Activated CD4-positive, alpha-beta memory T cell treated with anti-CD3 and anti-CD28 coated beads for 36 hours (primary cell): Measurements from ENCODE around the gene CNPY2. TPM values are rescaled to one million over a fixed set of nuclear protein-coding genes. Genes with fewer than 3 reads are reported as not detected.
"Not testable (repeated sequence)": the region's sequence is repeated elsewhere in the genome, so short reads cannot be mapped to it uniquely, and the experiment has no call there.

Experiments used
- CTCF ChIA-PET: fragments of 350-600 bp; sonication (Branson Sonifier 250); formaldehyde crosslinking; loops from one replicate; lab custom pipeline; 2021; ENCODE audit warnings: antibody characterized with exemption, inconsistent platforms; lab: Charles Lee
- POLR2A ChIA-PET: fragments of 350-600 bp; sonication (Branson Sonifier 250); formaldehyde crosslinking; loops from one replicate; lab custom pipeline; 2021; ENCODE audit warnings: antibody characterized with exemption; lab: Charles Lee
- DNase-seq: peaks from one replicate; pipeline ENCODE4 v3.0.0-alpha.2; 2020
- H3K27ac Mint-ChIP-seq: one replicate; pipeline ENCODE4 v1.8.0; 2021; ENCODE audit warnings: mixed read lengths
- H3K27me3 Mint-ChIP-seq: one replicate; pipeline ENCODE4 v1.8.0; 2021; ENCODE audit warnings: mixed read lengths
- H3K36me3 Mint-ChIP-seq: one replicate; pipeline ENCODE4 v1.8.0; 2021; ENCODE audit warnings: mixed read lengths
- H3K4me1 Mint-ChIP-seq: one replicate; pipeline ENCODE4 v1.8.0; 2021; ENCODE audit warnings: low read depth, mixed read lengths
- H3K4me3 Mint-ChIP-seq: one replicate; pipeline ENCODE4 v1.8.0; 2021; ENCODE audit warnings: mild to moderate bottlenecking, mixed read lengths
- H3K9me3 Mint-ChIP-seq: one replicate; pipeline ENCODE4 v1.8.0; 2021; ENCODE audit warnings: mixed read lengths
- intact Hi-C: fragments of 100-400 bp; cut with micrococcal nuclease; formaldehyde crosslinking; loops from one replicate; pipeline ENCODE4 v1.15.1; 2023
- total RNA-seq, 2 experiments: library from RNA; stranded (reverse); gene quantifications; one replicate each; pipeline ENCODE4 v1.2.3, GENCODE V29; 2021

CNPY2 gene
- total RNA-seq, 2 experiments from 2014 or later = 74.7 to 91.6 TPM

- intact Hi-C loops = loop anchor here (1.0 to 5.0 kb wide), 5 partner anchors 27 to 354 kb away; partner anchors contain the start of genes CS, PTGES3, SPRYD4 and STAT2
- peaks cover 37% of the 10 kb centered on the region for H3K4me1 Mint-ChIP-seq
- H3K4me3 Mint-ChIP-seq = peak overlapping the region; percentile 94
- peak overlapping the region; percentile 99 for H3K27ac Mint-ChIP-seq
- DNase-seq = no peak
- POLR2A ChIA-PET = interaction anchor here (1.0 to 2.5 kb wide), 7 partner anchors 16 to 116 kb away, joined by 3 to 17 read pairs (median 5); partner anchors contain the start of genes CNPY2, CS, RNF41 and STAT2
- CTCF ChIA-PET = interaction anchor here (0.6 to 3.2 kb wide), 9 partner anchors 12 to 131 kb away, joined by 3 to 13 read pairs (median 3); partner anchors contain the start of genes ANKRD52, CNPY2, RNF41 and STAT2
- H3K9me3 Mint-ChIP-seq = no peaks in the 10 kb centered on the region
- no peaks in the 10 kb centered on the region for H3K27me3 Mint-ChIP-seq
- H3K36me3 Mint-ChIP-seq = no peaks in the 10 kb centered on the region
Measured at GRCh38 chr12:56333197-56333678, 17.4 kb upstream of the CNPY2 start.

DNA sequence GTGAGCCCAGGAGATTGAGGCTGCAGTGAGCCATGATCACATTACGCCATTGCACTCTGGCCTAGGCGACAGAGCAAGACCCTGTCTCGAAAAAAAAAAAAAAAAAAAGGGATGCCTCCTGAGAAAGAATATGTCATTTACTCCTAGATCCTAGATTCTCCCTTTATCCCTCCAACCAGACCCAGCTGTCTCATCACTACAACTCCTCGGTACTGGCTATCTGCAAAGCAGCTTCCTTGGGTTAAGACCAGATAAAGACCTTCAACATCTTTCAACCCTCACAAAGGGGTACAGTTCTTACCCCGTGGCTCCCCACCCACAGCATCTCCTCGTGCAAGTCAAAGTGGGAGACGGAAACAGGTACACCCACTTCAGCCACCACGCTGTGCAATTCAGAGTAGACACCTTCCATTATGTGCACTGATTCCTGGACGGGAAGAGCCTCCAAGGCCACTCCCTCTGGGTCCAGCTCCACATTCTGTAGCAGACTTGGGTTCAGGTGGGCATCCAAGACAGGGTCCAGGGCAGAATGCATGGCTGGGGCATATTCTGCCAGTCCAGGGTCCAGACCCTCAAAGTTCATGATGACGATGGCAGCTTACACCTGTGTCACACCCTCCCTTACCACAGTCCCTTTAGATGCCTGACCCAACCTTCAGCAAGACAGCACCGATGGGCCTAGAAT, 16.9 kb upstream of the CNPY2 start:
- Mint-ChIP-seq H3K27ac (peak overlapping the region; percentile 99), H3K27me3 (no peaks in the 10 kb centered on the region), H3K36me3 (no peaks in the 10 kb centered on the region), H3K4me1 (peaks cover 31% of the 10 kb centered on the region), H3K9me3 (no peaks in the 10 kb centered on the region), H3K4me3 (peak overlapping the region; percentile 94)
- intact Hi-C loops = loop anchor here (1.0 to 5.0 kb wide), 5 partner anchors 28 to 355 kb away; partner anchors contain the start of genes CS, PTGES3, SPRYD4 and STAT2
- CTCF ChIA-PET = interaction anchor here (0.8 to 3.2 kb wide), 7 partner anchors 11 to 132 kb away, joined by 3 to 13 read pairs (median 4); partner anchors contain the start of genes ANKRD52, CNPY2 and STAT2
- no peak for DNase-seq
- POLR2A ChIA-PET = interaction anchor here (0.6 to 2.5 kb wide), 10 partner anchors 15 to 248 kb away, joined by 3 to 17 read pairs (median 5); partner anchors contain the start of genes CNPY2, CS, RNF41 and STAT2

GRCh38 chr12:56330936-56331490, 15.2 kb upstream of the CNPY2 start:
- Mint-ChIP-seq H3K27ac (no peak overlapping the region), H3K36me3 (peaks cover 5% of the 10 kb centered on the region), H3K4me3 (no peak overlapping the region), H3K9me3 (no peaks in the 10 kb centered on the region), H3K4me1 (peaks cover 21% of the 10 kb centered on the region), H3K27me3 (no peaks in the 10 kb centered on the region)
- ChIA-PET CTCF (no interaction called here), POLR2A (no interaction called here)
- intact Hi-C loops = loop anchor here (5.0 kb wide), 1 partner anchor 356 kb away; the partner anchor contains the start of gene PTGES3
- no peak for DNase-seq

GRCh38 chr12:56326533-56326932, 10.7 kb upstream of the CNPY2 start:
- H3K36me3 Mint-ChIP-seq = peaks cover 22% of the 10 kb centered on the region
- CTCF ChIA-PET = no interaction called here
- POLR2A ChIA-PET = no interaction called here

GRCh38 chr12:56326126-56326525, 10.3 kb upstream of the CNPY2 start:
- H3K36me3 Mint-ChIP-seq = peaks cover 22% of the 10 kb centered on the region
- no peak overlapping the region for H3K4me3 Mint-ChIP-seq
- H3K4me1 Mint-ChIP-seq = peaks cover 3% of the 10 kb centered on the region
- no peaks in the 10 kb centered on the region for H3K27me3 Mint-ChIP-seq
- POLR2A ChIA-PET = interaction anchor here (0.8 kb wide), 1 partner anchor 37 kb away, joined by 3 read pairs; no protein-coding TSS in a partner anchor
- no peaks in the 10 kb centered on the region for H3K9me3 Mint-ChIP-seq
- no peak for DNase-seq
- no peak overlapping the region for H3K27ac Mint-ChIP-seq
- CTCF ChIA-PET = interaction anchor here (0.9 kb wide), 1 partner anchor 33 kb away, joined by 3 read pairs; the partner anchor contains the start of gene STAT2
- intact Hi-C loops = no loop called here

More at GRCh38 chr12:56326533-56326932, 10.7 kb upstream of the CNPY2 start:
- DNase-seq = no peak
- intact Hi-C loops = no loop called here
- Mint-ChIP-seq H3K27me3 (no peaks in the 10 kb centered on the region), H3K4me1 (peaks cover 6% of the 10 kb centered on the region), H3K4me3 (no peak overlapping the region), H3K27ac (no peak overlapping the region), H3K9me3 (no peaks in the 10 kb centered on the region)

DNA sequence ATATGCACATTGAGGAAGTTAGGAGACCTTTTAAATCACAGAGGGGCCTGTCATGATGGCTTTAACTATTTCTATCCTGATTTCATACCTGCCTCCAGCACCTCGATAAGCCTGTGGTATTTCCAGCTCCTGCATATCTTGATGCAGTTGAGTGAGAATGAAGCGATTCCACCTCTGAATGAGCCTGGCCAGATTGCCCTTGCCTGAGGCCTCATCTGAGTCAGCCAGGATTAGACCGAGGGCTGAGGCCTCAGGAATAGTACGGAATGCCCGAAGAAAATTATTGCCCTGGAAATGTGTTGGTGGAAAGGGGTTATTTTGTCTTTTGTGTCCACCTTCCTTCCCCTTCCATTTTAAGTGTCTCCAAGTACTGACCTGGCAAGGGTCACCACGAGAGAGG, 8.4 kb upstream of the CNPY2 start:
- ChIA-PET POLR2A (no interaction called here), CTCF (interaction anchor here (0.6 kb wide), 1 partner anchor 9 kb away, joined by 3 read pairs; the partner anchor contains the start of gene CNPY2)
- no peak for DNase-seq
- no peaks in the 10 kb centered on the region for H3K9me3 Mint-ChIP-seq
- no peak overlapping the region for H3K27ac Mint-ChIP-seq
- no peaks in the 10 kb centered on the region for H3K4me1 Mint-ChIP-seq
- H3K27me3 Mint-ChIP-seq = no peaks in the 10 kb centered on the region
- peaks cover 25% of the 10 kb centered on the region for H3K36me3 Mint-ChIP-seq
- intact Hi-C loops = no loop called here
- no peak overlapping the region for H3K4me3 Mint-ChIP-seq

DNA sequence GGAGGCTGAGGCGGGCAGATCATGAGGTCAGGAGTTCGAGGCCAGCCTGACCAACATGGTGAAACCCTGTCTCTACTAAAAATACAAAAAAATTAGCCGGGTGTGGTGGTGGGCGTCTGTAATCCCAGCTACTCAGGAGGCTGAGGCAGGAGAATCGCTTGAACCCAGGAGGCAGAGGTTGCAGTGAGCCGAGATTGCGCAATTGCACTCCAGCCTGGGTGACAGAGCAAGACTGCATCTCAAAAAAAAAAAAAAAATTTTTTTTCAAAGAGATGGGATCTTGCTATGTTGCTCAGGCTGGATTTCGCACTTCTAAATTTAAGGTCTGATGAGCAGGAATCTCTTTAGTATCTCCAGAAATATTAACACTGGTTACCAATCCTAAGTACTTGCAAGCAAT, 5.8 kb upstream of the CNPY2 start:
- H3K4me1 Mint-ChIP-seq, intact Hi-C loops, H3K4me3 Mint-ChIP-seq, H3K9me3 Mint-ChIP-seq, H3K27me3 Mint-ChIP-seq, DNase-seq, H3K27ac Mint-ChIP-seq: not testable (repeated sequence)
- ChIA-PET CTCF (interaction anchor here (0.7 to 1.6 kb wide), 3 partner anchors 12 to 143 kb away, joined by 4 read pairs; partner anchors contain the start of gene PAN2), POLR2A (interaction anchor here (0.7 kb wide), 1 partner anchor 55 kb away, joined by 5 read pairs; the partner anchor contains the start of gene COQ10A)
- peaks cover 27% of the 10 kb centered on the region for H3K36me3 Mint-ChIP-seq

DNA sequence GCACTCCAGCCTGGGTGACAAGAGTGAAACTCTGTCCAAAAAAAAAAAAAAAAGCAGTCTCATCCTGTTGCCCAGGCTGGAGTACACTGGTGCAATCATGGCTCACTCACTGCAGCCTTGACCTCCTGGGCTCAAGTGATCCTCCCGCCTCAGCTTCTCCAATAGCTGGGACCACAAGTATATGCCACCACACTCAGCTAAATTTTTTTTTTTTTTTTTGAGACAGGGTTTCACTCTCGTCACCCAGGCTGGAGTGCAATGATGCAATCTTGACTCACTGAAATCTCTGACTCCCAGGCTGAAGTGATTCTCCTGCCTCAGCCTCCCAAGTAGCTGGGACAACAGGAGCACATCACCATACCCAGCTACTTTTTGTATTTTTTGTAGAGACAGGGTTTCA, 5.2 kb upstream of the CNPY2 start:
- Mint-ChIP-seq H3K4me3 (no peak overlapping the region), H3K27ac (peak overlapping the region; percentile 48), H3K36me3 (peaks cover 22% of the 10 kb centered on the region), H3K27me3 (no peaks in the 10 kb centered on the region), H3K9me3 (no peaks in the 10 kb centered on the region), H3K4me1 (peaks cover 5% of the 10 kb centered on the region)
- ChIA-PET CTCF (interaction anchor here (0.6 to 1.6 kb wide), 5 partner anchors 12 to 185 kb away, joined by 3 to 4 read pairs (median 4); partner anchors contain the start of gene PAN2), POLR2A (interaction anchor here (0.6 to 1.1 kb wide), 4 partner anchors 18 to 217 kb away, joined by 3 to 5 read pairs (median 4); partner anchors contain the start of genes COQ10A, IL23A and PA2G4)
- DNase-seq = peak; percentile 42
- intact Hi-C loops = no loop called here

GRCh38 chr12:56317675-56318074, 1.9 kb upstream of the CNPY2 start:
- peak; percentile 20 for DNase-seq

GRCh38 chr12:56315249-56315621, 553 bp downstream of the CNPY2 start:
- peak; percentile 22 for DNase-seq
- POLR2A ChIA-PET = interaction anchor here (1.1 to 3.1 kb wide), 9 partner anchors 16 to 211 kb away, joined by 3 to 15 read pairs (median 8); partner anchors contain the start of genes IL23A, PA2G4, PAN2 and STAT2
- Mint-ChIP-seq H3K9me3 (no peaks in the 10 kb centered on the region), H3K27ac (peak overlapping the region; percentile 97), H3K4me3 (peak overlapping the region; percentile 98), H3K4me1 (peaks cover 16% of the 10 kb centered on the region), H3K27me3 (no peaks in the 10 kb centered on the region), H3K36me3 (peaks cover 16% of the 10 kb centered on the region)
- intact Hi-C loops = loop anchor here (5.0 kb wide), 2 partner anchors 198 to 317 kb away; partner anchors contain the start of genes BAZ2A, RPL41 and ZC3H10
- CTCF ChIA-PET = interaction anchor here (0.6 to 4.8 kb wide), 12 partner anchors 9 to 197 kb away, joined by 3 to 32 read pairs (median 6); partner anchors contain the start of genes ANKRD52, COQ10A, PAN2 and STAT2

More at GRCh38 chr12:56317675-56318074, 1.9 kb upstream of the CNPY2 start:
- Mint-ChIP-seq H3K4me3 (no peak overlapping the region), H3K27ac (no peak overlapping the region), H3K9me3 (no peaks in the 10 kb centered on the region), H3K27me3 (no peaks in the 10 kb centered on the region), H3K4me1 (peaks cover 16% of the 10 kb centered on the region), H3K36me3 (peaks cover 13% of the 10 kb centered on the region)
- intact Hi-C loops = loop anchor here (5.0 kb wide), 2 partner anchors 200 to 315 kb away; partner anchors contain the start of genes BAZ2A, RPL41 and ZC3H10
- POLR2A ChIA-PET = interaction anchor here (1.0 kb wide), 1 partner anchor 16 kb away, joined by 3 read pairs; the partner anchor contains the start of gene PAN2
- CTCF ChIA-PET = interaction anchor here (0.6 to 4.8 kb wide), 2 partner anchors 14 to 146 kb away, joined by 3 to 32 read pairs; no protein-coding TSS in a partner anchor

DNA sequence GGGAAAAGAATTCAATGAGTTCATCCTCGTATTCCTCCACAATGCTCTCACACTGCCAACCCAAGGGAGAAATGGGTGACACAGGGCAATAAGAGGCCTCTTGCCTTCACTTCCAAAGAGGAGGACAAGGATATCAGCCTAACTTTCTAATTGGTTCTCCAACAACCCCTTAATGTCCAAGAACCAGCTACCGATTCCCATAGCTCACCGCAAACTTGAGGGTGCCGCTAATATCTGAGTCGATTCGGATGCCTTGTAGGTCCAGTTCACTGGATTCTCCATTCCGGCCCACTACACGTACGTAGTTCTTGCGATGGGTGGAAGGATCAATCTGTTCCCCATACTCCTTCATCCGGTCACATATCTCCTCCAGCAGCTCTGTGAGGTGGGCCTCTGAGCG, 4.8 kb downstream of the CNPY2 start:
- Mint-ChIP-seq H3K36me3 (peaks cover 18% of the 10 kb centered on the region), H3K4me1 (peaks cover 12% of the 10 kb centered on the region), H3K9me3 (no peaks in the 10 kb centered on the region), H3K27me3 (no peaks in the 10 kb centered on the region), H3K27ac (no peak overlapping the region), H3K4me3 (no peak overlapping the region)
- ChIA-PET CTCF (interaction anchor here (0.7 to 2.0 kb wide), 4 partner anchors 53 to 154 kb away, joined by 3 to 5 read pairs (median 4); partner anchors contain the start of genes ANKRD52 and SMARCC2), POLR2A (interaction anchor here (1.0 to 1.2 kb wide), 2 partner anchors 10 to 141 kb away, joined by 3 to 4 read pairs; no protein-coding TSS in a partner anchor)
- intact Hi-C loops = no loop called here
- no peak for DNase-seq
